ENCODE measurements around the gene GUCY1A2.

- TF ChIP-seq CTCF (IDR thresholded peaks at IDR 0.05) (no peak), ZFX (IDR thresholded peaks at IDR 0.05; ENCODE audit: borderline replicate concordance) (no peak)
Measured at GRCh38 chr11:106999196-106999595, 19.1 kb downstream of the GUCY1A2 start.

Measured in 22Rv1 (cell line).